ENCODE measurements around the gene TSPEAR.

- TF ChIP-seq CTCF (IDR thresholded peaks at IDR 0.05) (no peak), POLR2AphosphoS5 (IDR thresholded peaks at IDR 0.05) (no peak), POLR2A (IDR thresholded peaks at IDR 0.05) (no peak)
These were observed 255.0 kb downstream of the TSPEAR start for GRCh38 chr21:44456214-44456914.

All from prostate gland (tissue), 2 donors.